HG03342 (cell line): ENCODE measurements around the gene CEP72.
"Not testable (repeated sequence)": the region's sequence is repeated elsewhere in the genome, so short reads cannot be mapped to it uniquely, and the experiment has no call there.

Experiments
- ATAC-seq: cut with Tn5 transposase; IDR thresholded peaks from one replicate; pipeline ENCODE4 v1.9.1; 2021; ENCODE audit warnings: mild to moderate bottlenecking, moderate library complexity; ENCODE audit not compliant: unreplicated experiment

CEP72 gene

GRCh38 chr5:696191-696590, 84.1 kb downstream of the CEP72 start:
- not testable (repeated sequence) for ATAC-seq

- not testable (repeated sequence) for ATAC-seq
Observed at GRCh38 chr5:696753-697702, 84.9 kb downstream of the CEP72 start.
